GM19463 (cell line): ENCODE data around the gene CBFA2T3.

Experiments
- ATAC-seq: cut with Tn5 transposase; IDR thresholded peaks from one replicate; pipeline ENCODE4 v1.9.1; 2021; ENCODE audit warnings: mild to moderate bottlenecking, moderate library complexity; ENCODE audit not compliant: unreplicated experiment

CBFA2T3 gene

DNA sequence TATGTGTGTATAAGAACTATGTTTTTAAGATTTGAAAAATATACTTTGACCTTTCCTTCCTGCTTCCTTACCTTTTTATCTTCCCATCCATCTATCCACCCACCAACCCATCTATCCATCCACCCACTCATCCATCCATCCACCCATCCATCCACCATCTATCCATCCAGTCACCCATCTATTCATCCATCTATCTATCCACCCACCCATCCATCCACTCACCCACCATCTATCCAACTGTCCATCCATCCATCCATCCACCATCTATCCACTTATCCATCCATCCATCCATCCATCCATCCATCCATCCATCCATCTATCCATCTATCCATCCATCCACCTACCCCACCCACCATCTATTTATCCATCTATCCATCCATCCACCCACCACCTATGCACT is 12.4 kb downstream of the CBFA2T3 start:
- ATAC-seq = no peak

DNA sequence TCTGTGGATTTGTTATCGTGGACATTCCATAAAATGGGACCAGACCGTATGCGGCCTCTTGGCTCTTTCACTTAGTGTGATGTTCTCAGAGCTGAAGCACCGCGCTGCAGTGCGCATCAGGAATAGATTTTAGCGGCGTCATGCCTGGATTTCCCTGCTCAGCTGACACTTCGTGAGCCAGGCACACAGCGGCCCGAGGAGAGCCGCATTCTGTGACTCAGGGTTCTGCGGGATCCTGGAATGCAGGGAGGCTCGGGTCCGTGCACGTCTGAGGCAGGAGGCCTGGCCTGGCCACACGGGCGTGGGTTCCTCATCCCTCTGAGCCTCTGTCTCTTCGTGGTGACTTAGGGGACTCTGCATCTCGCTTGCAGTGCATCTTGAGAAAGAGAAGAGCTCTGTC is 13.4 kb downstream of the CBFA2T3 start:
- ATAC-seq = no peak

GRCh38 chr16:88962478-88963152 is 14.4 kb downstream of the CBFA2T3 start:
- no peak for ATAC-seq

DNA sequence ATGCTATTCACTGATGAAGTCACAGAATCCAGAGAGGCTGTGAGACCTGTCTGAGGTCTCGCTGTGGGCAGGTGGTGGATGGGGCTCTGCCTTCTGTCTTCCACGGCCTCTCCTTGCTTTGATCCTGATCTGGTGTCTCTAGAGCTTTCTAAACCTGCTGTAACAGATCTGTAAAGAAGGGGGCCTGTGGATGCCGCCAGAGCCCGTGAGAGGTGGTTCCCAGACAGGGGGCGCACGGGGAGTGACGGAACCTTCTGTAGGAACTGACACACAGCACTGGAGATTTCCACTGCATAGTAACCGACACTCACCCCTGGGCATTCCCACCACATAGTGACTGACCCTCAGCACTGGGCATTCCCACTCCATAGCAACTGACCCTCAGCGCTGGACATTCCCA is 16.0 kb downstream of the CBFA2T3 start:
- no peak for ATAC-seq

GRCh38 chr16:88960516-88960915 is 16.5 kb downstream of the CBFA2T3 start:
- no peak for ATAC-seq

GRCh38 chr16:88959022-88959421 is 18.0 kb downstream of the CBFA2T3 start:
- ATAC-seq = no peak

GRCh38 chr16:88957887-88958577 is 19.0 kb downstream of the CBFA2T3 start:
- ATAC-seq = no peak

- no peak for ATAC-seq
These were observed 19.6 kb downstream of the CBFA2T3 start for GRCh38 chr16:88957433-88957767.

- no peak for ATAC-seq
These were observed 20.2 kb downstream of the CBFA2T3 start for GRCh38 chr16:88956546-88957432.

GRCh38 chr16:88955906-88956305 is 21.1 kb downstream of the CBFA2T3 start:
- no peak for ATAC-seq

DNA sequence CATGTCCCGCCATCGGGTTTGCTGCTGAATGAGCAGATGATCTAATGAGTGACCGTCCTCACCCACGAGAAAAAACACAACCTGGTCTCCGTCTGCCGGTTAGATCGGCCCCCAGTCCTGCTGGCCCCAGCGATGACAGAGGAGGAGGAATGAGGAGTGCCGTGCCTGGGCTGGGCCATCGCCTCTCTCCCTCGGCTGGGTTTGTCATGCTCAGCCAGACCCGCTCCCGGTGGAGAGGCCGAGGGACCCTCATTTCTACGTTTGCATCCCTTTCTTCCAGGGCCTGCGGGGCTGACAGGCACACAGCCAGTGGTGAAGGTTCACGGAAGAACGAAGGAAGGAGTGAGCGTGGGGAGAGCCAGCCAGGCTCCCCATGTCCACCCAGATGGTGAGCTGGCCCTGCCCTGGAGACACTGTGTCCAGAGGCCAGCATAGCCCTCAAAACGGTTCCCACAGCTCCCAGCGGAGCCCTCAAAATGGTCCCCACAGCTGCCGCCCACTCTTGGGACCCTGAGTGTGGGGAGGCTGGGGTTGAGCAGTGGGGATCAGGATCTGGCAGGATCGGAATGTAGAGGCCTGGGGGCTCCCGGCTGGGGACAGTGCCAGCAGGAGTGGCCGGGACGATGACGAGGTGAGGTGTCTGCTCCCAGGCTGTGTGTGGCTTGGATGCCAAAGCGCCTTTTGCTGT is 23.9 kb downstream of the CBFA2T3 start:
- no peak for ATAC-seq

DNA sequence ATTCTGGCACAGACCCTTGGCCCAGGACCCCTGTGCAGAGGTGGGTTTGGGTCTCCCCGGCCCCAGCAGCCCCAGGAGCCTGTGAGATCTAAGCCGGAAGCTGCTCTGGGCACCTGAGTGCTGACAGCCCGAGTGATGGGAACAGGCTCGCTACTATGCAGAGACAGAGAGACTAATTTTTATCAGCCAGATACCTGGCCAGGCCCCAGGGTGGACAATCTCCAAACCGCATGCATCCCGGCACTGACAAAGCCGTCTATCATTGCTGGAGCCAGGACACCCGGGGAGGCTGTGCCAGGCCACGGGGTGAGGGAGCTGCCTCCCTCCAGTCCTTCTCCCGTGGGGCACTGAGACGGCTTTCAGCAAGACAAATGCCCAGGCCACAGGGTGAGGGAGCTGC is 25.0 kb downstream of the CBFA2T3 start:
- no peak for ATAC-seq

- no peak for ATAC-seq
These were observed 25.5 kb downstream of the CBFA2T3 start for GRCh38 chr16:88951501-88951900.

DNA sequence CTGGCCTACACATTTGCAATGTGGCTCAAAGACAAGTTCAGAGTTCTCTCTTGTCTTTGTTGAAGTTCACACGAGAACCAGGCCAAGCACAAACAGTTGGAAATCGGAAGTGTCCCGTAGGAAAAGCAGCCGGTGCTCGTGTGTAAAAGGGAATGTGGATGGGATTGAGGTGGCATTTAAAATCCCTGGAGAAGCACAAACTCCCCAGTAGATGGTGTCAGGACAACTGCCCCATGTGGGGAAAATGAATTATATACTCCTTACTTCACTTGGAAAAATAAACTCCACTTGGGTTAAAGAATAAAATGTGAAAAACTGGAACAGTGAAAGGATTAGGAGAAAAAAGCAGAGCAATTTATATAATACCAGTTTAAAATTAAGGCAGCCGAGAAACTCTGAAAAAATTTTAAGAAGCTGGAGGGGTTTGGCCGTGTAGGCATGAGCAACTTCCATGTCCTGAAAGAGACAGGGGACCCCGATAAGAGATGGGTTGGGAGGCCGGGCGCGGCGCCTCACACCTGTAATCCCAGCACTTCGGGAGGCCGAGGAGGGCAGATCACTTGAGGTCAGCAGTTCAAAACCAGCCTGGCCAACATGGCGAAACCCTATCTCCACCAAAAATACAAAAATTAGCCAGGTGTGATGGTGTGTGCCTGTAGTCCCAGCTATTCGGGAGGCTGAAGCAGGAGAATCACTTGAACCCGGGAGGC is 28.1 kb downstream of the CBFA2T3 start:
- ATAC-seq = no peak

GRCh38 chr16:88945473-88945872 is 31.5 kb downstream of the CBFA2T3 start:
- no peak for ATAC-seq

DNA sequence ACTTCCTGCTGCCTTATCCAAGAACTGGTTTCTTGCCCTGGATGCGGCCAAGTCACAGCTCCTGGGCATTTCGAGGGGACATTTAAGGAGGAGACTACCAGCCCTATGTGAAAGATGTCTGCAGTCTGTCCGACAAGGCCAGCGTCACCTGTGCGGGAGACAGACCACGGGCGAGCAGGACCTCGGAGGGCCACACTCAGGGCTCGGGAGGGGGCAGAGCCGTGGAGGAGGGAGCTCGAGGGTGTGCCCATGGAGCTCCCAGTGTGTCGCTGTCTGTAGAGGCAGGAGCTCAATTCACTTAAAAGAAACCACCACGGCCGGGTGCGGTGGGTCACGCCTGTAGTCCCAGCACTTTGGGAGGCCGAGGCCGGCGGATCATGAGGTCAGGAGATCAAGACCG is 33.3 kb downstream of the CBFA2T3 start:
- ATAC-seq = no peak

DNA sequence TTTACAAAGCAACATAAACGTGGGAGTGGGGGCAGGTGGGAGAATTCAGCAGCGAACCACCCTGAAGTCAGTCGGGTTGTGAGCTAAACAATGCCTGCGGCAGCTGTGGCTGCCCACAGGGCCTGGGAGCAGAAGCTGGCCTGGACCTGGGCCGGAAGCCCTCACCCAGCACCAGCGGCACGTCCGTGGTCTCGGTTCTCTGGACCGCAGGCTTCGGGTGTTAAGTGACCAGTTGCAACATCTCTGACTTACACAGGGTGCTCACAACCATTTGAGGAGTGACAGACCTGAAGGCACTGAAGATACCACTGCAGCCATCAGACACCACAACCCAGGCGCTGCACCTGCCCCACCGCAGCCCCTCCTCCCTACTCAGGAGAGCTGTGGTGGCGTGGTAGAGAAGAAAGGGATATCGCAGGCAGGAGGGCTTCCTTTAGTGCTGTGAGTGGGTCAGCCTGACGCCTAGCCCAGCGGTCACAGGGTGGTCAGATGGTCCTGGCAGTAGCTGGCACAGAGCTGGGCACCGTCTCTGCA is 33.8 kb downstream of the CBFA2T3 start:
- no peak for ATAC-seq

DNA sequence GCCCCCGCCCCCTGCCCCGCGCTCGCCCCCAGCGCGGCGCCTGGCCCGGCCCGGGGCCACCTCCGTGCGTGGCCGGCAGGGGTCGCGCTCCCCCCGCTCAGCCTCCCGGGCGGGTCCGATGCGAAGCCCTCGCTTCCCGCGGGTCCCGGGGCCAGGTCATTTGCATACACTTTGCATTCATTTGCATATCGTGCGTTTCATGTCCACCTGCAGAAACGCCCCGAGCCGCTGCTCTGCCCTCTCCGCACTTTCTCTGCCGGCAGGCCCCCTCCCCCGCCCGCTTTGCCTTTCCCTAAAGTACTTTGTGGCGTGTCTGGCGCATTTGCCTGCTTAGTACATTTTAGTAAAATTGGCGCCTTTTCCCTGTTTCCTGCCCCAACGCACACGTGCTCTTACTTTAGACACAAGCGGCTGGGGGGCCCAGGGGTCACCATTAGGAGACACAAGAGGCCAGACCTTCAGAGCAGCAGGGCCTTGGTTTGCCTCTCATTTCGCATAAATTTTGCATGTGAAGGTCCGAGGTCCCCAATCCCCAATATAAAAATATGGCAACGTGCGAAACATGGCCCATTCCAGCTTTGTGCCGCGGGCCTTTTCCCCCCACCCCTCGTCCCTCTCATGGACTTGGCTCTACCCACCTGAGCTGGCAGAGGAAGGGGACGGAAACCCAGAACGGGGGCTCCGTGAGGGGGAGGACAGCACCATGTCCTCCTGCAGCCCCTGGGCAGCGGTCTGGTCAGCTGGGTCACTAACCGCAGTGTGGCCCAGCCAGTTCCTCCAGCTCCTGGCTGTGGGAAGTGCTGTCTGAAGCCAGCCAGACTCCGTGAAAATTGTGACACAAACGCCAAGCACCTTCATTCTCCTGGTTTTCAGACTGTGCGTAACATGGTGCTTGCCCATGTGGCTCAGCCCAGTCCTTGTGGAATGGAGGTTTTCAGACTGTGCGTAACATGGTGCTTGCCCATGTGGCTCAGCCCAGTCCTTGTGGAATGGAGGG is 34.8 kb downstream of the CBFA2T3 start:
- peak; percentile 56 for ATAC-seq
